Calu3 (cell line): Measurements from ENCODE around the gene CARMIL1. TPM values are rescaled to one million over a fixed set of nuclear protein-coding genes. Genes with fewer than 3 reads are reported as not detected.

Experiments used
- BruUV-seq: library from RNA; stranded (reverse); fragments of 400-500 nt; replicated peaks from 2 replicates; lab custom pipeline; 2021; lab: Mats Ljungman, UMichigan
- CTCF ChIA-PET: fragments of 300-600 bp; sonication (Branson Sonifier 250); formaldehyde crosslinking; loops from one replicate; lab custom pipeline; 2022; ENCODE audit warnings: antibody characterized with exemption; lab: Charles Lee
- DNase-seq: peaks from one replicate; pipeline ENCODE4 v3.0.0; 2022
- H3K27ac Mint-ChIP-seq: one replicate; pipeline ENCODE4 v1.8.0; 2022; ENCODE audit warnings: mixed read lengths; ENCODE audit not compliant: unreplicated experiment
- H3K27me3 Mint-ChIP-seq: one replicate; pipeline ENCODE4 v1.8.0; 2022; ENCODE audit warnings: mixed read lengths; ENCODE audit not compliant: unreplicated experiment
- H3K36me3 Mint-ChIP-seq: one replicate; pipeline ENCODE4 v1.8.0; 2022; ENCODE audit warnings: mild to moderate bottlenecking, moderate library complexity, mixed read lengths; ENCODE audit not compliant: insufficient read depth, unreplicated experiment
- H3K4me1 Mint-ChIP-seq: one replicate; pipeline ENCODE4 v1.8.0; 2022; ENCODE audit warnings: mild to moderate bottlenecking, low read depth, mixed read lengths; ENCODE audit not compliant: unreplicated experiment
- H3K4me3 Mint-ChIP-seq: one replicate; pipeline ENCODE4 v1.8.0; 2022; ENCODE audit warnings: mild to moderate bottlenecking, low read depth, moderate library complexity, mixed read lengths; ENCODE audit not compliant: unreplicated experiment
- H3K9me3 Mint-ChIP-seq: one replicate; pipeline ENCODE4 v1.8.0; 2022; ENCODE audit warnings: low read depth, mixed read lengths; ENCODE audit not compliant: unreplicated experiment
- CTCF ChIP-seq: fragments of 200-600 bp; IDR thresholded peaks from one replicate; pipeline ENCODE4 v1.8.0; 2022; ENCODE audit warnings: antibody characterized with exemption; ENCODE audit not compliant: unreplicated experiment
- intact Hi-C: fragments of 100-400 bp; cut with micrococcal nuclease; formaldehyde crosslinking; loops from one replicate; pipeline ENCODE4 v1.10.0; 2022; ENCODE audit not compliant: unreplicated experiment
- total RNA-seq: library from RNA; stranded (reverse); gene quantifications from 2 replicates; pipeline ENCODE4 v1.2.3, GENCODE V29; 2022

The CARMIL1 gene
- total RNA-seq, 1 experiment from 2014 or later, result 92.4 TPM

DNA sequence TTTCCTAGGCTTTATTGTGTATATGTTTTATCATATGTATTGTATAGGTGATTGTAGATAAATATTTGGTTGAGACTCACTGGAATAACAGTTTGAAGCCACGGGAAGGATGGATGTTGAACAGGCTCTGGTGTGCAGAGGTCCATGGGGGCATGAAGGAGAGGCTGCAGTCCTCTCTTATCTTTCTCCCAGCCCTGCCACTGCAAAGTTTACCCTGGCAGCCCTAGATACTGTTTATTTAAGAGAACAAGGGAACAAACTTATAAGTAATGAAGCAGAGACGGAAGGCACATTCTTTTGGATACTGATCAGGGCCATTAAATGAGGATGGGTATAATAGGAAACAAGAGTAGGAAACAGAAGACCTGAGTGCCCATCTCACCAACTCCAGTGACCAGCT lies 269.3 kb downstream of the CARMIL1 start:
- BruUV-seq, result no TSS peak

DNA sequence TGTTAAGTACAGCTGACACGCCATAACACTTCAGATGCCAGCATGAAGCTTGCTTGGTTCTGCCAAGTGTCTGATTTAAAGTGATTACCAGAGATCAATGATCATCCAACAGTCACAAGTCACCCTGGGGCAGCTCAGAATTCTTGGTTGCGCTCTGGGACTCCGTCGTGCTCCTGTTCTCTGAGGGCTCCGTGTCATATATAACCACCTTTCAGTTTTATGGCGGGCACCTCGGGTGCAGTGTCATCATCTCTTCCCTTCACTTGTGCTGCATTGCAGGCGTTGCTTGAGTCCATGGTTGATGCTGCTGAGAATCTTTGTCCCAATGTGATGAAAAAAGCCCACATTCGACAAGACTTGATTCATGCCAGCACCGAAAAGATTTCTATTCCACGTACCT lies 271.5 kb downstream of the CARMIL1 start:
- no peaks in the 10 kb centered on the region for H3K9me3 Mint-ChIP-seq
- H3K4me3 Mint-ChIP-seq, result no peak overlapping the region
- no peaks in the 10 kb centered on the region for H3K27me3 Mint-ChIP-seq
- H3K4me1 Mint-ChIP-seq, result peaks cover 2% of the 10 kb centered on the region
- no peak for TF ChIP-seq CTCF
- H3K36me3 Mint-ChIP-seq, result peaks cover 9% of the 10 kb centered on the region
- intact Hi-C loops, result no loop called here
- DNase-seq, result no peak
- BruUV-seq, result no TSS peak
- CTCF ChIA-PET, result no interaction called here
- no peak overlapping the region for H3K27ac Mint-ChIP-seq

More for the DNA sequence above, 269.3 kb downstream of the CARMIL1 start:
- Mint-ChIP-seq H3K4me3 (no peak overlapping the region), H3K4me1 (peaks cover 8% of the 10 kb centered on the region), H3K36me3 (no peaks in the 10 kb centered on the region), H3K27ac (no peak overlapping the region), H3K27me3 (no peaks in the 10 kb centered on the region), H3K9me3 (no peaks in the 10 kb centered on the region)
- intact Hi-C loops, result no loop called here
- DNase-seq, result no peak
- CTCF ChIA-PET, result no interaction called here
- TF ChIP-seq CTCF, result no peak

DNA sequence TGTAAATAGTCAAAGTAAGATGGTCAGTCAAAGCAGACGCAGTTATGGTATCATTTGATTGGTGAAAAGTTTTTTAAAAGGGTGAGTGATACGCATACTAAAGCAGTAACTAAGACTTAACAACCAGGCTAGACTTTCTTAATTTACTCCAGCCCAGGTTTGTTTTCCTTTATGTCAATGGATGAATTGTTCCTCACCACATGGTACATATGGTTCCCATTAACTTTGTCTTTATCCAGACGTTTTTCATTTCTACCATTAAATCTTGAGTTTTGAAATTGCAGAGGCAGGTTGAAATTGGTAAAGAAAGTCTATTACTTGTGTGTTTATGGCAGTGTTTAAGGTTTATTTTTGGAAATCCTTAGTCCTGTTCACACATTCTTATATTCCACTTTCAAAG lies 274.3 kb downstream of the CARMIL1 start:
- TF ChIP-seq CTCF, result no peak
- no peak overlapping the region for H3K4me3 Mint-ChIP-seq
- peaks cover 16% of the 10 kb centered on the region for H3K36me3 Mint-ChIP-seq
- H3K9me3 Mint-ChIP-seq, result no peaks in the 10 kb centered on the region
- CTCF ChIA-PET, result no interaction called here
- no TSS peak for BruUV-seq
- H3K27ac Mint-ChIP-seq, result no peak overlapping the region
- intact Hi-C loops, result no loop called here
- no peaks in the 10 kb centered on the region for H3K27me3 Mint-ChIP-seq
- H3K4me1 Mint-ChIP-seq, result peaks cover 15% of the 10 kb centered on the region
- DNase-seq, result no peak

GRCh38 chr6:25555188-25555587 lies 276.0 kb downstream of the CARMIL1 start:
- DNase-seq, result no peak
- no peaks in the 10 kb centered on the region for H3K27me3 Mint-ChIP-seq
- no peak overlapping the region for H3K27ac Mint-ChIP-seq
- CTCF ChIA-PET, result interaction anchor here (0.6 kb wide), 1 partner anchor 317 kb away, joined by 4 read pairs; no protein-coding TSS in a partner anchor
- H3K9me3 Mint-ChIP-seq, result no peaks in the 10 kb centered on the region
- H3K36me3 Mint-ChIP-seq, result peaks cover 16% of the 10 kb centered on the region
- BruUV-seq, result no TSS peak
- H3K4me1 Mint-ChIP-seq, result peaks cover 16% of the 10 kb centered on the region
- no peak overlapping the region for H3K4me3 Mint-ChIP-seq
- no peak for TF ChIP-seq CTCF
- intact Hi-C loops, result no loop called here
